ENCODE results near the gene NEDD4. TPM values are rescaled to one million over a fixed set of nuclear protein-coding genes. Genes with fewer than 3 reads are reported as not detected.
"Not testable (repeated sequence)": the region's sequence is repeated elsewhere in the genome, so short reads cannot be mapped to it uniquely, and the experiment has no call there.

NEDD4 gene
- total and polyA plus RNA-seq, 10 of the 15 experiments (the other 5 are each of a cell fraction or from before 2014, with no cell fraction given) = 1.3 to 7.7 (median 4.4) TPM

- TF ChIP-seq ZBTB11 (CRISPR knock-in tag; IDR thresholded peaks at IDR 0.05) (no peak), MEF2A (IDR thresholded peaks at IDR 0.05; ENCODE audit: insufficient read depth, low read depth, low read length) (no peak), HSF1 (IDR thresholded peaks at IDR 0.05; ENCODE audit: low read depth, low read length) (no peak), ATF2 (IDR thresholded peaks at IDR 0.05; ENCODE audit: low read length) (no peak)
Observed at GRCh38 chr15:55823191-55823670, 170.2 kb downstream of the NEDD4 start (continued).

- H3K9ac ChIP-seq (ENCODE audit: control insufficient read depth, insufficient read depth, low read length); H2AFZ ChIP-seq (ENCODE audit: control insufficient read depth, low read depth, low read length); H3K9me3 ChIP-seq (replicated peaks; ENCODE audit: control insufficient read depth, insufficient read depth, low read length); RAD21 ChIA-PET (ENCODE audit: unreplicated experiment); H3K27ac ChIP-seq (ENCODE audit: control insufficient read depth, insufficient read depth); H3K36me3 ChIP-seq (ENCODE audit: control insufficient read depth in 2 of 2, insufficient read depth in 2 of 2, low read length in 1 of 2); H3K79me2 ChIP-seq (ENCODE audit: control insufficient read depth, insufficient read depth, low read length); in situ Hi-C loops (cut with MboI); DNase-seq (ENCODE audit: low read depth, low spot score); intact Hi-C loops (cut with micrococcal nuclease; ENCODE audit: unreplicated experiment); FAIRE-seq; H3K27me3 ChIP-seq (replicated peaks in 1 of 2; ENCODE audit: control insufficient read depth in 2 of 2, insufficient read depth in 2 of 2, low read length in 1 of 2); H3K4me3 ChIP-seq; H3K4me1 ChIP-seq (ENCODE audit: control insufficient read depth, insufficient read depth, low read length); H4K20me1 ChIP-seq (ENCODE audit: control insufficient read depth, insufficient read depth); ATAC-seq; POLR2A ChIA-PET; BruUV-seq (replicated peaks); H3K4me2 ChIP-seq (ENCODE audit: control insufficient read depth, insufficient read depth): not testable (repeated sequence)
- ChIA-PET SMC1A (ENCODE audit: uncharacterized antibody, unreplicated experiment) (interaction anchor here (0.6 kb wide), 1 partner anchor 431 kb away, joined by 3 read pairs; no protein-coding TSS in a partner anchor), CTCF (interaction anchor here (0.7 kb wide), 1 partner anchor 53 kb away, joined by 3 read pairs; no protein-coding TSS in a partner anchor)
- WGBS (ENCODE audit: insufficient coverage, insufficient replicate concordance, low lambda C conversion rate, missing lambda C conversion rate) = 50% methylated on average over 2 of the region's 2 CpGs
Observed at GRCh38 chr15:55821740-55822139, 171.7 kb downstream of the NEDD4 start.

Measured in GM12878 (cell line).